Activated CD8-positive, alpha-beta T cell treated with anti-CD3 and anti-CD28 coated beads for 36 hours (primary cell): Measurements from ENCODE around the gene MAST3. TPM values are rescaled to one million over a fixed set of nuclear protein-coding genes. Genes with fewer than 3 reads are reported as not detected.

Source experiments
- ATAC-seq: fragments of 200-7000 bp; cut with Tn5 transposase; one replicate; pipeline ENCODE4 v1.10.0; 2021; ENCODE audit warnings: mild to moderate bottlenecking, moderate library complexity
- CTCF ChIA-PET: fragments of 350-600 bp; sonication (Branson Sonifier 250); formaldehyde crosslinking; loops from one replicate; lab custom pipeline; 2021; ENCODE audit warnings: antibody characterized with exemption; lab: Charles Lee
- POLR2A ChIA-PET: fragments of 350-600 bp; sonication (Branson Sonifier 250); formaldehyde crosslinking; loops from one replicate; lab custom pipeline; 2021; ENCODE audit warnings: antibody characterized with exemption; lab: Charles Lee
- DNase-seq: peaks from one replicate; pipeline ENCODE4 v3.0.0-alpha.2; 2020
- H3K27ac Mint-ChIP-seq: one replicate; pipeline ENCODE4 v1.8.0; 2021; ENCODE audit warnings: mild to moderate bottlenecking, mixed read lengths
- H3K27me3 Mint-ChIP-seq: one replicate; pipeline ENCODE4 v1.8.0; 2021; ENCODE audit warnings: mixed read lengths
- H3K36me3 Mint-ChIP-seq: one replicate; pipeline ENCODE4 v1.8.0; 2021; ENCODE audit warnings: low read depth, mixed read lengths
- H3K4me1 Mint-ChIP-seq: one replicate; pipeline ENCODE4 v1.8.0; 2021; ENCODE audit warnings: low read depth, mixed read lengths
- H3K4me3 Mint-ChIP-seq: one replicate; pipeline ENCODE4 v1.8.0; 2021; ENCODE audit warnings: mild to moderate bottlenecking, moderate library complexity, mixed read lengths
- H3K9me3 Mint-ChIP-seq: one replicate; pipeline ENCODE4 v1.8.0; 2021; ENCODE audit warnings: mixed read lengths
- intact Hi-C: fragments of 100-400 bp; cut with micrococcal nuclease; formaldehyde crosslinking; loops from one replicate; pipeline ENCODE4 v1.10.0; 2022
- total RNA-seq, 2 experiments: library from RNA; stranded (reverse); gene quantifications; one replicate each; pipeline ENCODE4 v1.2.3, GENCODE V29; 2021
- TF ChIP-seq, protein P1 (sequence below): fragments of 200-600 bp; IDR thresholded peaks from one replicate; pipeline ENCODE4 v1.8.0; 2022; ENCODE audit warnings: antibody characterized with exemption, mild to moderate bottlenecking

MAST3 gene
- 10 to 100 TPM; 23.1 to 23.3 TPM for total RNA-seq

DNA sequence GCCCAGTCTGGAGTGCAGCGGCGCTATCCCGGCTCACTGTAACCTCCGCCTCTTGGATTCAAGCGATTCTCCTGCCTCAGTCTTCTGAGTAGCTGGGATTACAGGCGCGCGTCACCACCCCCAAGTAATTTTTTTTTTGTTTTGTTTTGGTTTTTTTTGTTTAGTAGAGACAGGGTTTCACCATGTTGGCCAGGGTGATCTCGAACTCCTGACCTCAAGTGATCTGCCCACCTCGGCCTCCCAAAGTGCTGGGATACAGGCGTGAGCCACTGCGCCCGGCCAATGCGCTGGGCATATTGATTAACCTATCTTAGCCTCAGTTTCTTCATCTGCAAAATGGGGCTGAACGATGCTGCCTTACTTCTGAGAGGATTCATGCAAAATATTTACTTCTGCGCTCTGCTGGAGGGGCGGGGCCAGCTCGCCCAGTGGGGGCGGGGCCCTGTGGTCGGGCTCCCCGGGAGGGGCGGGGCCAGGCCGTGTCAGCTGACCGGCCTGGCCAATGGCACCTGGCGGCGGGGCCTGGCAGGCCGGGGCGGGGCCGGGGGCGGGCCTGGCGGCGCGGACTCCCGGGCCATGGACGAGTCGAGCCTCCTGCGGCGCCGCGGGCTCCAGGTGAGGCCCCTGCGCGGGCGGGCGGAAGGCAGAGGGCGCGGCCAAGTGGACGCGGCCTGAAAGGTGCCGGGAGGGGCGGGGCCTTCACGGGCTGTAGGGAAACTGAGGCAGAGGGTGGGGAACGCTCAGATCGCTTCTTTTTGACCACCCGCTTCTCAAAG, at the start of gene MAST3:
Gene MAST3, plus strand, starts transcription at position 562 of the 776 bp plus-strand sequence. Its CDS starts 15 bp downstream, at position 577.
- Mint-ChIP-seq H3K9me3 (no peaks in the 10 kb centered on the region), H3K4me3 (peak within 1 kb of the TSS; percentile 86), H3K4me1 (peaks cover 25% of the 10 kb centered on the region), H3K36me3 (peaks cover 3% of the 10 kb centered on the region), H3K27ac (peak within 1 kb of the TSS; percentile 56), H3K27me3 (no peaks in the 10 kb centered on the region)
- intact Hi-C loops = no loop called here
- DNase-seq (peak; percentile 94), ATAC-seq (peak; percentile 96)
- POLR2A ChIA-PET = interaction anchor here (0.7 to 2.3 kb wide), 6 partner anchors 8 to 54 kb away, joined by 3 to 14 read pairs (median 5); partner anchors contain the start of gene IL12RB1
- TF ChIP-seq, protein P1, sequence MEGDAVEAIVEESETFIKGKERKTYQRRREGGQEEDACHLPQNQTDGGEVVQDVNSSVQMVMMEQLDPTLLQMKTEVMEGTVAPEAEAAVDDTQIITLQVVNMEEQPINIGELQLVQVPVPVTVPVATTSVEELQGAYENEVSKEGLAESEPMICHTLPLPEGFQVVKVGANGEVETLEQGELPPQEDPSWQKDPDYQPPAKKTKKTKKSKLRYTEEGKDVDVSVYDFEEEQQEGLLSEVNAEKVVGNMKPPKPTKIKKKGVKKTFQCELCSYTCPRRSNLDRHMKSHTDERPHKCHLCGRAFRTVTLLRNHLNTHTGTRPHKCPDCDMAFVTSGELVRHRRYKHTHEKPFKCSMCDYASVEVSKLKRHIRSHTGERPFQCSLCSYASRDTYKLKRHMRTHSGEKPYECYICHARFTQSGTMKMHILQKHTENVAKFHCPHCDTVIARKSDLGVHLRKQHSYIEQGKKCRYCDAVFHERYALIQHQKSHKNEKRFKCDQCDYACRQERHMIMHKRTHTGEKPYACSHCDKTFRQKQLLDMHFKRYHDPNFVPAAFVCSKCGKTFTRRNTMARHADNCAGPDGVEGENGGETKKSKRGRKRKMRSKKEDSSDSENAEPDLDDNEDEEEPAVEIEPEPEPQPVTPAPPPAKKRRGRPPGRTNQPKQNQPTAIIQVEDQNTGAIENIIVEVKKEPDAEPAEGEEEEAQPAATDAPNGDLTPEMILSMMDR = no peak
- CTCF ChIA-PET = interaction anchor here (0.7 to 1.5 kb wide), 7 partner anchors 8 to 182 kb away, joined by 3 to 5 read pairs (median 4); partner anchors contain the start of gene CCDC124

DNA sequence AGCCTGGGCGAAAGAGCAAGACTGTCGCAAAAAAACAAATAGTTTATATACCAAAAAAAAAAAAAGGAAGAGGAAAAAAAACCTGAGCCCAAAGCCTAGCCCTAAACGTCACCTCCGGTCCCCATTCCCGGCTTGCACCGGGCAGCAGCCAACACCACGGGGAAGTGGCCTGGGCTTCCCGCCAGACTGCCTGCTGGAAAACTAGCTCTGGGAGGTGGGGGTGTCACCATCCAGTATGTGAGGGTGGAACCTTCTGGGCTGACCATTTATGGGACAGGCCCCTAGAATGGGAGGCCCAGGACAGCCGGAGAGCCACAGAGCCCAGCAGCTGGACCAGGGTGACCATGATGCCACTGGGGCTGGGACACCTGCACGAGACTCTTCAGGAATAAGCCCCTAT, 48.2 kb upstream of the MAST3 start:
- ChIA-PET POLR2A (no interaction called here), CTCF (no interaction called here)
- Mint-ChIP-seq H3K4me1 (peaks cover 32% of the 10 kb centered on the region), H3K9me3 (no peaks in the 10 kb centered on the region), H3K27ac (no peak overlapping the region), H3K36me3 (no peaks in the 10 kb centered on the region), H3K27me3 (no peaks in the 10 kb centered on the region), H3K4me3 (no peak overlapping the region)
- ATAC-seq (no peak), DNase-seq (no peak)
- TF ChIP-seq, protein P1 = no peak
- intact Hi-C loops = no loop called here

GRCh38 chr19:18051887-18052286, 45.7 kb upstream of the MAST3 start:
- CTCF ChIA-PET = no interaction called here
- Mint-ChIP-seq H3K36me3 (no peaks in the 10 kb centered on the region), H3K4me3 (no peak overlapping the region), H3K27me3 (no peaks in the 10 kb centered on the region), H3K4me1 (peaks cover 12% of the 10 kb centered on the region), H3K27ac (no peak overlapping the region), H3K9me3 (no peaks in the 10 kb centered on the region)
- intact Hi-C loops = no loop called here
- DNase-seq = no peak
- POLR2A ChIA-PET = interaction anchor here (0.9 kb wide), 1 partner anchor 249 kb away, joined by 3 read pairs; no protein-coding TSS in a partner anchor
- no peak for ATAC-seq
- TF ChIP-seq, protein P1 = no peak

GRCh38 chr19:18053576-18054219, 43.9 kb upstream of the MAST3 start:
- ATAC-seq = no peak
- Mint-ChIP-seq H3K27me3 (no peaks in the 10 kb centered on the region), H3K4me1 (peaks cover 21% of the 10 kb centered on the region), H3K36me3 (no peaks in the 10 kb centered on the region), H3K9me3 (no peaks in the 10 kb centered on the region), H3K4me3 (no peak overlapping the region), H3K27ac (no peak overlapping the region)
- TF ChIP-seq, protein P1 = no peak
- peak; percentile 39 for DNase-seq
- ChIA-PET POLR2A (interaction anchor here (1.2 kb wide), 1 partner anchor 40 kb away, joined by 4 read pairs; no protein-coding TSS in a partner anchor), CTCF (interaction anchor here (1.2 kb wide), 1 partner anchor 47 kb away, joined by 6 read pairs; no protein-coding TSS in a partner anchor)
- intact Hi-C loops = no loop called here
